Common myeloid progenitor, CD34-positive (primary cell): Measurements from ENCODE around the gene TOMM34.

Source experiments
- CTCF ChIA-PET: fragments of 350-600 bp; sonication (Branson Sonifier 250); formaldehyde crosslinking; loops from one replicate; lab custom pipeline; 2021; ENCODE audit warnings: antibody characterized with exemption; lab: Charles Lee
- POLR2A ChIA-PET: fragments of 350-600 bp; sonication (Branson Sonifier 250); formaldehyde crosslinking; loops from one replicate; lab custom pipeline; 2021; ENCODE audit warnings: antibody characterized with exemption; lab: Charles Lee
- DNase-seq, 3 donors: peaks; one replicate each; pipeline versions ENCODE4 v3.0.0 to v3.0.0-alpha.2; 2013
- H3K27ac ChIP-seq, 2 experiments: 1 replicate in 1 of 2; 2 replicates in 1 of 2; pipeline ENCODE4 v1.7.0; 2013; ENCODE audit warnings: inconsistent platforms in 2 of 2, low read length in 2 of 2, mild to moderate bottlenecking in 2 of 2, low read depth in 1 of 2, moderate library complexity in 1 of 2; ENCODE audit not compliant: severe bottlenecking in 2 of 2, insufficient read depth in 1 of 2, poor library complexity in 1 of 2
- H3K27me3 ChIP-seq, 5 experiments: replicated peaks in 2 of 5; 1 replicate in 3 of 5; 2 replicates in 2 of 5; pipeline versions ENCODE4 v1.6.1 to v1.7.0; 2013; ENCODE audit warnings: low read length in 4 of 5, mild to moderate bottlenecking in 2 of 5, moderate library complexity in 2 of 5, inconsistent platforms in 1 of 5; ENCODE audit not compliant: insufficient read depth in 5 of 5, control insufficient read depth in 4 of 5
- H3K36me3 ChIP-seq, 4 experiments: 1 replicate in 2 of 4; 2 replicates in 2 of 4; pipeline versions ENCODE4 v1.6.1 to v1.7.0; 2013; ENCODE audit warnings: low read length in 3 of 4, control low read depth in 1 of 4, mild to moderate bottlenecking in 1 of 4; ENCODE audit not compliant: control insufficient read depth in 4 of 4, insufficient read depth in 4 of 4
- H3K4me1 ChIP-seq, 4 experiments: 1 replicate in 3 of 4; 2 replicates in 1 of 4; pipeline versions ENCODE4 v1.6.1 to v1.7.1; 2013; ENCODE audit warnings: low read length in 3 of 4, mild to moderate bottlenecking in 3 of 4, control low read depth in 1 of 4, inconsistent platforms in 1 of 4, moderate library complexity in 1 of 4; ENCODE audit not compliant: control insufficient read depth in 4 of 4, insufficient read depth in 4 of 4; ENCODE audit errors: control extremely low read depth in 1 of 4
- H3K4me3 ChIP-seq, 7 experiments: 1 replicate in 4 of 7; 2 replicates in 3 of 7; pipeline versions ENCODE4 v1.5.1 to v1.7.0; 2013; ENCODE audit warnings: mild to moderate bottlenecking in 7 of 7, low read length in 6 of 7, moderate library complexity in 6 of 7, inconsistent platforms in 2 of 7, low read depth in 2 of 7, control low read depth in 1 of 7; ENCODE audit not compliant: insufficient read depth in 4 of 7, control insufficient read depth in 1 of 7; ENCODE audit errors: extremely low read depth in 1 of 7
- H3K9me3 ChIP-seq, 5 experiments: 1 replicate in 4 of 5; 2 replicates in 1 of 5; pipeline versions ENCODE4 v1.6.1 to v1.7.1; 2013; ENCODE audit warnings: low read length in 4 of 5, mild to moderate bottlenecking in 2 of 5, inconsistent platforms in 1 of 5, low read depth in 1 of 5, moderate library complexity in 1 of 5; ENCODE audit not compliant: control insufficient read depth in 4 of 5, insufficient read depth in 2 of 5; ENCODE audit errors: control extremely low read depth in 1 of 5
- WGBS: methylation state at CpG from one replicate; pipeline ENCODE4 v1.1.5; 2013; ENCODE audit not compliant: insufficient coverage; 5-methylcytosine and 5-hydroxymethylcytosine counted together

TOMM34 gene

GRCh38 chr20:44963325-44964215 lies 3.4 kb upstream of the TOMM34 start:
- Histone ChIP-seq H3K4me3 (no peak overlapping the region), H3K27me3 (no peaks in the 10 kb centered on the region), H3K36me3 (no peaks in the 10 kb centered on the region), H3K9me3 (no peaks in the 10 kb centered on the region), H3K4me1 (peaks cover 25 to 61% (median 40%) of the 10 kb centered on the region in 4 experiments), H3K27ac (no peak overlapping the region)
- ChIA-PET POLR2A (no interaction called here), CTCF (interaction anchor here (0.8 to 2.6 kb wide), 3 partner anchors 11 to 133 kb away, joined by 3 to 9 read pairs (median 4); no protein-coding TSS in a partner anchor)
- 97% methylated on average over 4 of the region's 4 CpGs for WGBS
- no peak for DNase-seq

DNA sequence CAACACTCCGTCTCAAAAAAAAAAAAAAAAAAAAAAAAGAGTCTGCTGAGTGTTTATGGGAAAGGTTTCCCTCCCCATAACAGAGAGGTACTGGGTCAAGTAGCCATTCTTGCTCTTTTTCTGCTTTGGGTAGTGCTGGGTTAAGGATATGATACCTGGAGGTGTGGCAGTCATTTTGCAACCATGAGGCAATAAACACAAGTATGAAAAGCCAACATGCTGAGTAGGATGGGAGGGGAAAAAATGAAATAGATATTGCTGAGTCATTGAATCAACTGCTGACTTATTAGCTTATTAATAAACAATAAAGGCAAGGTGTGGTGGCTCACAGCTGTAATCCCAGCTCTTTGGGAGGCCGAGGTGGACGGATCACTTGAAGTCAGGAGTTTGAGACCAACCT lies 2.3 kb upstream of the TOMM34 start:
- no peak overlapping the region for H3K4me3 ChIP-seq
- CTCF ChIA-PET = interaction anchor here (1.2 kb wide), 1 partner anchor 134 kb away, joined by 3 read pairs; no protein-coding TSS in a partner anchor
- DNase-seq = peak in 1 of 3 donors; percentile 12
- WGBS = no CpG with 5 or more reads among the region's 3 CpGs
- peaks cover 0 to 6% (median 3%) of the 10 kb centered on the region in 4 experiments for H3K36me3 ChIP-seq
- peaks cover 17 to 53% (median 31%) of the 10 kb centered on the region in 4 experiments for H3K4me1 ChIP-seq
- no peak overlapping the region for H3K27ac ChIP-seq
- POLR2A ChIA-PET = no interaction called here
- H3K27me3 ChIP-seq = no peaks in the 10 kb centered on the region
- no peaks in the 10 kb centered on the region for H3K9me3 ChIP-seq

DNA sequence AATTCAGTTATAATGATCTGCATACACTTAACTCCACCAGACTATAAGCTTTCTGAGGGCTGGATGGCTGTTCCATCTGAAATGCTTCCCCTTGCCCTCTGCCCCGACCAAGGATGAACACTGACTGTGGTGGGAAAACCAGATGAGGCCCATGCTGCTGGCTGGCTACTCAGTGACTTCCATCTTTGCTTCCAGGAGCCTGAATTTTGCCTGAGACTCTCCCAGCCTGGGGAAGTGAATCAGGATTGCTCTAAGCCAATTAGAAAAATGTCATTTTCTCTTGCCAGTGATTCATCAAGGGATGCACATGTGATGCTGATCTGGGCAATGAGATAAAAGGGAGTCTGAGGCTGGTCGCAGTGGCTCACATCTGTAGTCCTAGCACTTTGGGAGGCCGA lies 1.7 kb upstream of the TOMM34 start:
- CTCF ChIA-PET = interaction anchor here (1.0 to 1.2 kb wide), 3 partner anchors 24 to 134 kb away, joined by 3 read pairs; no protein-coding TSS in a partner anchor

GRCh38 chr20:44961011-44961869 lies 1.0 kb upstream of the TOMM34 start:
- POLR2A ChIA-PET = interaction anchor here (0.9 kb wide), 1 partner anchor 31 kb away, joined by 3 read pairs; no protein-coding TSS in a partner anchor
- Histone ChIP-seq H3K27ac (peak overlapping the region in 1 of 2 experiments; percentile 64), H3K9me3 (no peaks in the 10 kb centered on the region), H3K27me3 (no peaks in the 10 kb centered on the region), H3K4me1 (peaks cover 12 to 46% (median 20%) of the 10 kb centered on the region in 4 experiments), H3K4me3 (no peak overlapping the region), H3K36me3 (peaks cover 0 to 9% (median 6%) of the 10 kb centered on the region in 4 experiments)
- DNase-seq = peak in 1 of 3 donors; percentile 49
- WGBS = 92% methylated on average over 4 of the region's 4 CpGs
- CTCF ChIA-PET = interaction anchor here (1.0 to 1.2 kb wide), 4 partner anchors 25 to 135 kb away, joined by 3 read pairs; no protein-coding TSS in a partner anchor

More for the DNA sequence above, 1.7 kb upstream of the TOMM34 start:
- Histone ChIP-seq H3K4me3 (no peak overlapping the region), H3K4me1 (peaks cover 12 to 47% (median 25%) of the 10 kb centered on the region in 4 experiments), H3K36me3 (peaks cover 0 to 6% (median 3%) of the 10 kb centered on the region in 4 experiments), H3K27ac (no peak overlapping the region), H3K27me3 (no peaks in the 10 kb centered on the region), H3K9me3 (no peaks in the 10 kb centered on the region)
- DNase-seq = peak in 1 of 3 donors; percentile 26
- 90% methylated on average over 1 of the region's 3 CpGs for WGBS
- POLR2A ChIA-PET = no interaction called here

DNA sequence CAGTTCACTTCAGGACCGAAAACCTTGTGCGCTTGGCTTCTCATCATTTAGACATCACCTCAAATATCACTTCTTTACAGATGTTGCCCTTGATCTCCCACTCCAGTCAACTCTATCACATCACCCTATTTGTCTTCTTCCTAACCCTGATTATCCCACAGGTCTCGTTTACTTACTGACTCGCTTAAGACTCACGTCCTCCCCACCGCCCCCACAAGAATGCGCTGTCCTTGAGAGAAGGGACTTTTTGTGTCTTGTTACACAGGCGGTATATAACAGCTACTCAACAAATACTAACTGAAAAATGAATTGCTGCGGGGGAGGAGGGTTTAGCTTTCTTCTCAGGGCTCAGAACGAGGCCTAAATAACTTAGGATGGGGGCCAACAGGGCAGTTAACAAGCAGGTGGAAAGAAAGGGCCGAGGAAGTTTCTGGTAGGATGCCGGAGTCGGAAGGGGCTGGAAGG lies 527 bp downstream of the TOMM34 start:
- peak; percentile 61 to 85 (median 82) for DNase-seq
- no peaks in the 10 kb centered on the region for H3K27me3 ChIP-seq
- peaks cover 12 to 25% (median 19%) of the 10 kb centered on the region in 4 experiments for H3K36me3 ChIP-seq
- WGBS = 17% methylated on average over 6 of the region's 13 CpGs
- ChIA-PET CTCF (interaction anchor here (1.0 to 2.4 kb wide), 4 partner anchors 18 to 56 kb away, joined by 3 to 9 read pairs (median 4); no protein-coding TSS in a partner anchor), POLR2A (interaction anchor here (0.8 kb wide), 1 partner anchor 8 kb away, joined by 3 read pairs; no protein-coding TSS in a partner anchor)
- no peaks in the 10 kb centered on the region for H3K9me3 ChIP-seq
- peak overlapping the region; percentile 68 to 88 (median 80) for H3K4me3 ChIP-seq
- peak overlapping the region in 1 of 2 experiments; percentile 64 for H3K27ac ChIP-seq
- H3K4me1 ChIP-seq = peaks cover 7 to 39% (median 15%) of the 10 kb centered on the region in 4 experiments

DNA sequence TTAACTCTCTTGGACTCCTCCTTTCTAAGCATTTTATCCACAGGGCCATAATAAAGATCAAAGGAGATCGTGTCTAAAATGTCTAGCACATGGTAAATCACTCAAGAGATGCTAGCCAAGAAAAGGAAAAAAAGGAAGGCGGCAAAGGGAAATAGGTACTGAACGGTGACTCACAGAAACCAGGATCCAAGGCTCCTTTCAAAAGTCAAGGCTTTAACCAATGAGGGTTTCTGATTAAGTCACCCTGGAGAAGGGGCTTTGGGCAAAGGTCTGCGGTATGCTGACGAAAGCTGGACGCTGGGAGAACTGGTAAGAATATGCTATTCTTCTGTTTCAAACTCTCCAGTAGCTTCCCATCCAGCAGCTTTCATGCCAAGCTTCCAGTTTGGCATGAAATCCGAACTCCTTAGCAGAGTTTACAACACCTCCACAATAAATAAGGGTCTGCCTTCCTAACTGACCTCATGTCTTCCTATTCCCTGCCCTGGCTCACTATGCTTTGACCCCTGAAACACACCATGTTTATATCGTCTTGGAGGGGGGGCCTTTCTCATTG lies 1.0 kb downstream of the TOMM34 start:
- ChIA-PET CTCF (interaction anchor here (1.0 to 2.4 kb wide), 6 partner anchors 17 to 343 kb away, joined by 3 to 9 read pairs (median 4); no protein-coding TSS in a partner anchor), POLR2A (no interaction called here)
- no peaks in the 10 kb centered on the region for H3K27me3 ChIP-seq
- H3K27ac ChIP-seq = peak overlapping the region in 1 of 2 experiments; percentile 64
- H3K4me1 ChIP-seq = peaks cover 7 to 39% (median 15%) of the 10 kb centered on the region in 4 experiments
- H3K9me3 ChIP-seq = no peaks in the 10 kb centered on the region
- peak overlapping the region in 6 of 7 experiments; percentile 68 to 88 (median 80) for H3K4me3 ChIP-seq
- peak in 1 of 3 donors; percentile 23 for DNase-seq
- H3K36me3 ChIP-seq = peaks cover 12 to 30% (median 24%) of the 10 kb centered on the region in 4 experiments
- WGBS = 60% methylated on average over 5 of the region's 8 CpGs
